Erythroblast (primary cell): ENCODE measurements around the gene HIPK2.

ENCODE experiments used
- GATA1 ChIP-seq: IDR thresholded peaks from 2 replicates; pipeline ENCODE4 v1.6.1; 2011; ENCODE audit warnings: low read depth, mild to moderate bottlenecking, control low read depth, low read length, moderate library complexity
- POLR2A ChIP-seq: IDR thresholded peaks from 2 replicates; pipeline ENCODE4 v1.6.1; 2011; ENCODE audit warnings: mild to moderate bottlenecking, low read length

- TF ChIP-seq POLR2A (no peak), GATA1 (no peak)
These were observed 154.3 kb downstream of the HIPK2 start for GRCh38 chr7:139623518-139623917.
